HT1080 (cell line): Measurements from ENCODE around the gene MKS1. TPM values are rescaled to one million over a fixed set of nuclear protein-coding genes. Genes with fewer than 3 reads are reported as not detected.

ENCODE experiments used
- DNase-seq: peaks from one replicate; pipeline ENCODE4 v3.0.0-alpha.2; 2015; ENCODE audit warnings: low read depth
- total RNA-seq: library from RNA; depleted of rRNA; stranded (reverse); fragments of >200 nt; shearing (Covaris generic); gene quantifications from 2 replicates; pipeline ENCODE4 v1.2.3, GENCODE V29; 2014

The MKS1 gene
- total RNA-seq, 1 experiment from 2014 or later, result 15.9 TPM

DNA sequence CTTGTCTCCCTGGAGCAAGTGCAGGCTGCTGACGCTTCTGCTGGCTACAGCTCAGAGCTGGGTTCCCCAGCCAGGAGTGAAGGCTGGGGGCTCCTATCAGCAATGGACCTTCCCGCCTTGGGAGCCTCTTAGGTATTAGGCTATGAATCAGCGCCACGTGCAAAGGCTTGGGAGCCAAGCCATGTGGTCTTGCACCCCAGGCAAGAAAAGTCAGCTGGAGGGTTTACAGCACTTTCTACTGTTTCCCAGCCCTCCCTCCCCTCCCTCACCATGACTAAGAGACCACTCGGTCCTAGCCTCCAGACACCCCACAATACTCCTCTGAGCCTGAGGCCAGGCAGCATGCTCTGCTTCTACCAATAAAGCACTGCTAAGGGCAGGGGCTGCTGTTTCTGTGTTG, 14.3 kb downstream of the MKS1 start:
- DNase-seq, result no peak

DNA sequence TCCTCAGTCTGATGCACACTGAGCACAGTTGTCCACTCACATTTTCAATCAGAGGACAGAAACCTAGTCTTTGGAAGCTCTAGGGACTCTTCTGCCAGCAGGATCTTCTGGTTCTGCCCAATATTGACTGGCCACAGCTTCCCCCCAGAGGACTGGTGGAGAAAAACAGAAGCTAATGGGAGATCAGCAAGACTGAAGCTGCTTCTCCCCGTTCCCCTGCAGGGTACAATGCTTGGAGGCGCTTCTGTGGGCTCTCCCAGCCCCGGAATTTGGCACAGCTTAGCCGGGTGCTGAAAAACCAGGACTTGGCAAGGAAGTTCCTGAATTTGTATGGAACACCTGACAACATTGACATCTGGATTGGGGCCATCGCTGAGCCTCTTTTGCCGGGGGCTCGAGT, 16.2 kb downstream of the MKS1 start:
- no peak for DNase-seq

DNA sequence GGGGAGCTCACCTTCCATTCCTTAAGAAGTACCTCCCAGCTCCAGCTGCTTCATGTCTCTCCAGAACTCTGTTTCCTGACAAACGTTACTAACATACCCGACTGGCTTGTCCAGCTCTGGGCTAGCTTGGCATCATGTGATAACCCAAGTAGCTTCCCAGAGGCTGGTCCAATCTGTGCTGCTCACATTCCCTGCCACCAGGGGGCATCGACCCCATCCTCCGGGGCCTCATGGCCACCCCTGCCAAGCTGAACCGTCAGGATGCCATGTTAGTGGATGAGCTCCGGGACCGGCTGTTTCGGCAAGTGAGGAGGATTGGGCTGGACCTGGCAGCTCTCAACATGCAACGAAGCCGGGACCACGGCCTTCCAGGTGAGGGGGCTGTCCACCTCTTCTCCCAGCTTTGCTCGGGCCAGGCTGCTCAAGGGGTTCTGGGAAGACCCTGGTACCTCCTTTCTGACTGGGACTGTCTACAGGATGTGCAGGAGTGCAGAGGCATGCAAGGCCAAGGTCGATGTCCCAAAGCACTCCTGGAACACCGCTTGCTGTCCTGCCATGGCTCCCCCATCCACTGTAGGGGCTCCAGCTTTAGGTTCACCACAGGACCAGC, 18.9 kb downstream of the MKS1 start:
- peak; percentile 72 for DNase-seq

DNA sequence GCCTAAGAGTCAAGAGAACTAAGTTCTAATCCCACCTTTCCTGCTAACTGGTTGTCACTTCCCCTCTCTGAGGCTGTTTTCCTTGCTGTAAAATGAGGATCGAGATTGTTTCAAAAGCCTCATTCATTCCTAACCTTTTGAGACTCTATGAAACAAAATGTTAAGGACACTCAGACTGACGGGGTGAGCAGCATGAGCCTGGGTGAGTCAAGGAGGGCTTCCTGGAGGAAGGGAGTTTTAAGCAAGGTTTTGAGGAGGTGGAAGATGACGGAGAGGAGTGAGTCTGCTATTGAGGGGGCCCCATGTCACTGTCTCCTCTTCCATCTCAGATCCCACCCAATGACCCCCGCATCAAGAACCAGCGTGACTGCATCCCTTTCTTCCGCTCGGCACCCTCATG, 22.4 kb downstream of the MKS1 start:
- no peak for DNase-seq

DNA sequence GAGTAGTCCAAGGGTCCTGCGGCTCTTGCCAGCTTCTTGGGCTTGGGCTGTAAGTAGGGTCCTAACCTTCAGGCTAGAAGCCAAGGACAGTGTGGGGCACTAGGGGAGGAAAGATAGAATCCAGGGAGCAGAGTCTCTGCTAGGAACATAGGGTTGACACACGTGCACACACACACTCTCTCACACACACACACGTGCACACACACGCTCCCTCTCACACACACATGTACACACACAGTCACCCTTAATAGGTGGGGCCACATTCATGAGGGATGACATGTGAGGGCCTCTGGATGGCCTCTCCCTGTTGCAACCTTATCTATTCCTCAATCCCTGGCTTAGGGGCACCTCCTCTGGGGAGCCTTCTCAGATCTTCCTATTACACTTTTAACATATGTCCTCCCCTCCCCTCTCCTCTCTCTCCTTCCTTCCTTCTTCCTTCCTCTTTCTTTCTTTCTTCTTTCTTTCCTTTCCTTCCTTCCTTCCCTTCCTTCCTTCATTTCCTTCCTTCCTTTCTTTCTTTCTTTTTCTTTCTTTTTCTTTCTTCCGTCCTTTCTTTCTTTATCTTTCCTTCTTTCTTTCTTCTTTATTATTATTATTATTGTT, 23.4 kb downstream of the MKS1 start:
- no peak for DNase-seq

DNA sequence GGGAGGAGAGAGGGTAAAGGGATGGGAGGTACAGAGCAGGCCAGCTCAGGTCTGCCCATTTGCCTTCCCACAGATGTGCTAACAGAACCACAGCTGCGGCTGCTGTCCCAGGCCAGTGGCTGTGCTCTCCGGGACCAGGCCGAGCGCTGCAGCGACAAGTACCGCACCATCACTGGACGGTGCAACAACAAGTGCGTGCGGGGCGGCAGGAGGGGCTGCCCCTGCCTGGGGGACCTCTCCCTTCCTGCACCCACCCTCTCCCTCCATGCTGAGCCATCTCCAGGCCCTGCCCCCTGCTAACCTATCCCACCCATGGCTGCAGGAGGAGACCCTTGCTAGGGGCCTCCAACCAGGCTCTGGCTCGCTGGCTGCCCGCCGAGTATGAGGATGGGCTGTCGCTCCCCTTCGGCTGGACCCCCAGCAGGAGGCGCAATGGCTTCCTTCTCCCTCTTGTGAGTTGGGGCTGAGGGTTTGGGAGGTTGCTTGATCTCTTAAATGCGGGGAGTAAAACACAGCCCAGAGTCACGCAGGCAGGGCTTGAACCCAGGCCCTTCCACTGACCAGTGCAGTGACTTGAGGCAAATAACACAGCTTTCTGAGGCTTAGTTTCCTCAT, 25.3 kb downstream of the MKS1 start:
- DNase-seq, result no peak

DNA sequence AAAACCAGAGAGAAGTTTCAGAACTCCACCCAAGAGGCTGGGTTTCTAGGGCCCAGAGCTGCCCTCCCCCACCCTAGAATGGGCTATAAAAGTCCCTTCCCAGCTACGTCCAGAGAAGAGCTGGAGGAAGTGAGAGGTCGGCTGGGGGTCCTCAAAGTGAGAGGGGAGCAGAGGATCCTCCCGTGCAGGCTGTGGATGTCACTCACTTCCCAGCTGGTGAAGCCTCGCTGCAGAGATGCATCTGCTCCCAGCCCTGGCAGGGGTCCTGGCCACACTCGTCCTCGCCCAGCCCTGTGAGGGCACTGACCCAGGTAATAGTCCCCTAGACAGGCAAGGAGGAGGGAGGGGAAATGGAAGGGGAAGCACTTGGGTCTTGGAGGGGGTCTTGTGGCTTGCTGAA, 26.4 kb downstream of the MKS1 start, which contains the start of gene EPX:
TSS of gene EPX (plus strand) at position 115 of the 400 bp plus-strand sequence. CDS start at position 236, 121 bp downstream.
- no peak for DNase-seq

DNA sequence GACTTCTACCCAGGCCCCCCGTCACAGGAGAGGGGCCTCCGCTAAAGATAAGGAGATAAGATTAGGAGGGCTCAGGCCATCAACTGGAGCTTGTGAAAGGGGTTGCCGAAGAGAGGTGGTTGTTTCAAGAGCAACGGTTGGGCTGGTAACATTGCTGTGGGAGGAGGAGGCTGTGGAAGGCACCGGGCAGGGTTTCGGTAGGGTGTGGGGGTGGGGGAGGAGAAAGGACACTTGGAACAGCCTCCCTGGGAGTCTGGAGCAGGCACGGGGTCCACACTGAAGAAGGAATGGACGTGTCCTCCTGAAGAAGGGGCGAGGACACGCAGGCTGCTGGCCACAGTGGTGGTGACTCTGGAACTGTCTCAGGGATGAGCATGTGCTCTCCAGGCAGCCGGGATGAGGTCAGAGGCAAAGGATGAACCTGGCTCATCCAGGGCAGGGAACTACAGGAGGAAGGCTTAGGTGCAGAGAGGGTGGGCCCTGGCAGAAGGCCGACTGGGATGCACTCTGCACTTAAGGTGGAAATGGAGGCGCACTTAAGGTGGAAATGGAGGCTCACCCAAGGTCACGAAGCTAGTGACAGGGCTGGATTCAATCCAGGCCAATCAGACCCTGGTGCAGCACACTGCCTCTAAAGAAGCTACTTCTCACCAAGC, 27.7 kb downstream of the MKS1 start:
- DNase-seq, result no peak

DNA sequence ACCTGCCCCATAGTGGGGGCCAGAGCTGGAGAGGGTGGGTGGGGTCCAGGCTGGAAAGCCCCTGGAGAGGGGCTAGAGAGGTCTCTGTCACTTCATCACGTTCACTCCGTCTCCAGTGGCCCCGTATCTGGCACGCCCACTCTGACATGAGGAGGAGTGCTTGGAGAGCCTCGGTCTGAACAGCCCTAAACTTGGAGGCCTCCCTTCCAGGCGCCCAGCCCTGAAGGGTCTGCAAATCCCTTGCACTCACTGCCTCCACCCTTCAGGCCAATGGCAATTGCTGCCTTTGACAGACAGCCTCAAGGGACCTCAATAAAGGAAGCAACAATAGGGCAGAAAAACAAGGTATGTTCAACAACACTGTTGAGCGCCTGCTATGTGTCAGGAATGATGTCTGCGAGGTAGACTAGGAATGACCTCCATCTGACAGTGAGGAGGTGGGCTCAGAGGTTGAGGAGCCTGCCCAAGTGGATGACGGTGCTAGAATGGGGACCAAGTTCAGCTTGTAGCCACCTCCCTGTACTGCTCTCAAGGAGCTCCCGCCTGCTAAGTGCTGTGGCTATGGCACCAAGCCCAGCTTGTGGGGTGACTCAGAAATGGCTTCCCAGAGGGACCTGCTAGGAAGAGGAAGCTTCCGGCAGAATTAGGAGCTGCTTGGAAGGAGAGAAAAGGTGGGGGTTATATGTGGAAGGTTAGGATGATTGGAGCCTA, 29.5 kb downstream of the MKS1 start:
- peak; percentile 85 for DNase-seq

DNA sequence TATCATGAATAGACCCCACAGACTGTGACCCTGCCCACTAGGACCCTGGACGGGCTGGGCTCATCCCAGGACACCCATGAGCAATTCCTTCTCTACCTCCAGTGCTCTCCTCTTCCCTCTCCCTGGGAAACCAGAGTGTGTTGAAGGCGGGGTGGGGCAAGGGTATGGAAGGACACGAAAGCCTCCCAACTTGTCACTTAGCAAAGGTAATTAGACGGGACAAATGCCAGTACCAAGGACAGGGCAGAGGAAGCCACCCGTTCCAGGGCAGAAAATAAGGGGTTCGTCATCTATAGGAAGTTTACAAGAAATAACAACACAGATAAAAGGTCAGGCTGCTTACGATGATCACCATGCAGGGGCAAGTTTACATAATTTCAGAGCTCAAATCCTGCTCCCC, 31.4 kb downstream of the MKS1 start:
- no peak for DNase-seq

DNA sequence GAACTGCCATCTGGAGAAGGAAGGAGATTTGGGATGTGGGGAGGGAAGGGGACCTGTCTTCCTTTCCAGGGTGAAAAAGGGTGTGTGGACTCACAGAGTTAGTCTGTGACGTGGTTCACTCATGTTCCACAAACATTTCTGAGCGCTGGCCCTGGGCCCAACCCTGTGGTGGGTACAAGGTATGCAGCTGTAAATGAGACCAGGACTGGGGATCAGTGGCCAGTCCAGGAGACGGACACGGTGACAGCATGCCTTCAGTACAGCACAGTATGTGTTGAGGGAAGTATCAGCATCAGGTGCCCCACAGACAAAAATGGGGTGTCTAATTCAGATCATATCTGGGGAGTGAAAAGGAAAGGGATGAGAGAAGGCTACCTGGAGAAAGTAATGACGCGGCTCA, 32.0 kb downstream of the MKS1 start:
- DNase-seq, result no peak

DNA sequence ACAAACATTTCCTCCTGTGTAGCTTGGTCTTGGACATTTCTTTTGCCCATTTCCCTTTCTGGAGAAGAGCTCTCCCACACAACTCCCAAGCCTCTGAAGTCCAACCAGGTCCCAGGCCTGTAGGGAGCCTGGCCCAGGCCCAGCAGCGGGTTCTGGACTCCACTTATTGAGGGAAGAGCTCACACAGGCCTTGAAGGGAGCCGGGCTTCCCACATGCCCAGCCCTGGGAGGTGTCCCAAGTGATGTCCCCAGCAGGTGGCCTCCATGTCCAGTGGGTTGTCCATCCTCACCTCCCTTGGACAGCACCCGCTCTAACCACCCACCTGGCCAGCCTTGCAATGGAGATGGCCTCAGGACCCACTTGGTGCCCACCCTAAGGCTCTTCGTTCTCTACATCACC, 32.5 kb downstream of the MKS1 start:
- no peak for DNase-seq

DNA sequence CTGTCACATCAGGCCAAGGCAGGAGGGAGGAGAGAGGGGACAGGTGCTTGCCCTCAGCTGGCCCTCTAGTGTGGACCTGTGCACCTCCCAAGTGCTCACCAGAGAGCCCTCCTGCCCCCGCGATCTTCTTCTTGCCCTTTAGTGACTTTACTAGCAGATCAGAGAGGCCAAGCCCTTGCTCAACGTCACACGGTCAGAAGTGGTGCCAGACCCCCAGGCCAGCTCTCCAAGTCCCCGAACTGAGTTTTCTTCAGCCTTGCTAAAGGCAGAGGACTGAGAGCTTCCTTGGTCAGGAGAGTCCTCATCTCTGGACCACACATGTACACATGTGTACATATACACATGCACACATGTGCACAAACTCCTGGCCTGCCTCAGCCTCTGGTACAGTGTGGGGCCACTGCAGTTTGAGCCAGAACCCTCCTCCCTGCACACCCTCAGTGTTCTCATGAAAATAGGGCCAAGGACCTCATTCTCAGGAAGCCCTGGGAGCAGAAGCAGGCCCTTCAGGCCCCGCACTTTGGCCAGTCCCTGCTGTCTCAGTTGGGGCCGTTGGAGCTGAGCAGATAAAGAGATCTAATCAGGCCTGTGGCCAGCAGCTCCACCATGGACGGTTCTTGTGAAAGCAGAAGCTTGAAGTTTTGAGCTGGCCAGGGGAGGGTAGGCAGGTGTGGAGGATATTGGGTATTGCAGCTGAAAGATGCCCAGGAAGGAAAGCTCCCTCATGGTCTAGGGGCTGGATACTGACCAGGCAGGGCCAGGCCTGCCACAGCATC, 33.9 kb downstream of the MKS1 start:
- DNase-seq, result no peak

DNA sequence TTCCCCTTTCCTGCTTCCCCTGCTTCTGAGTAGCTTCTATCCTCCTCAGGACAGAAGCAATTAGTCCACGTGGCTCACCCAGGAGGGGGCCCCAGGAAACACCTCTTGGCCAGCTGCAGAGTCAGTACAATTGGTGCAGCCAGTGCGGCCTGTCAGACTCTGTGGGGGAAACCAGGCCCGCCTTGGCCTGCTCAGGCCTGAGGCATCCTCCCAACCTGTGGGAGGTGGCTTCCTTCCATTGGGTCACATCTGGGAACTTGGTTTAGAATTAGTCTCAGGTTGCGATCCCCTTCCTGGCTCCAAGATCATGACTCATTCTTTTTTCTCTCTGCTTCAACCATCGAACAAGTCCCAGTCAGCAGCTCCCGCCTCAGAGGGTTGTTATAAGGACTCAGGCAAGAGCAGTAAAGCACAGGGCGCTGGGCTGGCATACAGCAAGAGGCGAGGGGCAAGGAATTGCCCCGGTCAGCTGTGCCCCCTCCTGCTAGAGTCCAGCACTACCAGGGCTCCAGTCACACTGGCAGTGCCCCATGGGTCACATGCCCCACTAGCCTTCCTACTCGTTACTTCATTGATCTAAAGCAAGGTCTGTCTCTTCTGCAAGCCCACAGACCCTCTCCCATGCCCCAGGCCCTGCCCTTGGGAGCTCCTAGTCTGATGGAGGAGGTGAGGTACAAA, 34.6 kb downstream of the MKS1 start:
- DNase-seq, result peak; percentile 84

DNA sequence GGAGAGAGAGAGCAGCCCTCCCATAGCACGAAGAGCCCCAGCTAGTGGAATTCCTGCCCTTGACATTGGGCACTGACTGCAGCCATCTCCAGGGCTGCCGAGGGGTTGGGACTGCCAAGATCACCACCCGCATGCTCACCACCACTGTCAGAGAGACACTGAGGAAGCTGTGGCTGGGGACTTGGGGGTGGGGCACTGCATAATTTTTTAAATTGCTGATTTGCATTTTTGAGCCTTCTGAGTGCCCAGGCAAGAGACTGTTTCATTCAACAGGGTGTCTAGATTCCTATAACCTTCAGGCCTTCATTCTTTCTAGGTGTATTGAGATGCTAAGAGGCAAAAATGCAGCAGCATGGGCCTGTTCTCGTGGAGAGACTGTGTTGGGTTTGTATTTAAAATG, 35.5 kb downstream of the MKS1 start:
- DNase-seq, result no peak

DNA sequence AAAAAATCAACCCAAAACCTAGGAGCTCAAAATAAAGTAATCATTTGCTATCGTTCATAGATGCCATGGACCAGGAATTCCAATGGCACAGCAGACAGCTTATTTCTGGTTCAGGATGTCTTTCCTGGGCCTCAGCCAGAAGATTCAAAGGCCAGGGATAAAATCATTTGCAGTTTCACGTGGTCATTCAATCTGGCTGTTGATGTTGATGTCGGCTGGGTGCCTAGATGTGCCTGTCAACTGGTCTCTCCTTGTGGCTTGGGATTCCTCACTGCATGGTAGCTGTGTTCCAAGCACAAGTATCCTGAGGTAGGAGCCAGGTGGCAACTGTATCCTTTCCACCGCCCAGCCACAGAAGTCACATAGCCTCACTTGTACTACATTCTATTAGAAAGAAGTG, 37.3 kb downstream of the MKS1 start:
- DNase-seq, result no peak

DNA sequence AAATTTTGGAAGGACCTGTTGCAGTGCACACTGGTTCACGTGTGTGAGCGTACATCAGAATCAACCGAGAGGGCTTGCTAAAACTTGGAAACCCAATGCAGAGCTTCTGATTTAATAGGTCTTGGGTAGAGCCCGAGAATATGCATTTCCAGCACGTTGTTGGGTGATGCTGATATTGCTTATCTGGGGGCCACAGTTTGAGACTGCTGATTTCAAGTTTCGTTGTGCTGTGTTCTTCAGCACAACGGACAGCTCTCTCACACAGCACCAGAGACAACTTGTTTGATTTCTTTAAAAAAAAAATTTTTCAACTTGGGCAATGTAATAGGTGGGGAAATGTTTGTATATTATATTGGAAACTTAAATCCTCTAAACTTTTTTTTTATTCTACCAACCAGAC, 42.9 kb downstream of the MKS1 start:
- DNase-seq, result no peak

DNA sequence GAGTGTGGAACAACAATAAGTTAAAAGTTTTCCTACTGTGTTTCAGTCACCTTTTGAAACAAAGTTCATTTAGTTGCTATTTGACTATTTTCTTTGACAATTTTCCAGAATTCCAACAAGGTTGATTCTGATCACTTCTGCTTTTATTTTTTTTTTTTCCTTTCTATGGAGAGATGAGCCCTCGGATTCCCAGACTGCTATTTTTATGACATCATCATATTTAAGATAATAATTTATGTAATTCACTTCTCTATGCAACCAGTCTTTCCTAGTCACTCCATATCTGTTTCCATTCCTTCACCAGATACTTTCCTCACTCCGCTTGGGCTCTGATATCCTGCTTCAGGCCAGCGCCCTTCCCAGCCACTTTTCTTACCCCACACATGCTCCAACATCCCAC, 44.2 kb downstream of the MKS1 start:
- DNase-seq, result no peak

DNA sequence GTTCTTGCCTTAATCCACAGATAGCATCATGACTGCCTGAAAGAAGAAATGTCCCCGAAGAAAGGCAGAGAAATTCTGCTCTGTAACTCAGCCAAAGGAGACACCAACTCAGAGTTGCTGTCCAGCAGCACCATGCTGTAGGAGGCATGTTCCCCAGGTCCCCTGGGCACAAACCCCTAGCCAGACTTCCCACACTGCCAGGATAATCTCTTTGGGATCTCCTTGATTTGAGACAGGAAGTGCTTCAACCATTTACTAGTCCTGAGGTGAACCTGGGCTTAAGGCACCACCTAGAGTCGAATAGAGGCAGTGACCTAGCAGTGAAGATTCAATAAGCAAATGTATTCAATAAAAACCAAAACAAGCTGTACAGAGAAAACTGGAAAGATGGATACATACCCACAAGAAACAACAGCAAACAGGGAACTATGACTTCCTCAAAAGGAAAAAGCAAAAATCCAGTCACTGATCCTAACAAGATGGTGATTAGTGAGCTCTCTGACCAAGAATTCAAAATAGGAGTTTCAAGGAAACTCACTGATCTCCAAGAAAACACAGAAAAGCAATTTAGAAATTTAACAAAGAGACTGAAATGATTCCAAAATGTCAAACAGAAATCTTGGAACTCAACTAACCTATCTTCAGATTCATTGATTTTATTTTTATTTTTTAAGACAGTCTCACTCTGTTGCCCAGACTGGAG, 46.5 kb downstream of the MKS1 start:
- DNase-seq, result peak; percentile 21

DNA sequence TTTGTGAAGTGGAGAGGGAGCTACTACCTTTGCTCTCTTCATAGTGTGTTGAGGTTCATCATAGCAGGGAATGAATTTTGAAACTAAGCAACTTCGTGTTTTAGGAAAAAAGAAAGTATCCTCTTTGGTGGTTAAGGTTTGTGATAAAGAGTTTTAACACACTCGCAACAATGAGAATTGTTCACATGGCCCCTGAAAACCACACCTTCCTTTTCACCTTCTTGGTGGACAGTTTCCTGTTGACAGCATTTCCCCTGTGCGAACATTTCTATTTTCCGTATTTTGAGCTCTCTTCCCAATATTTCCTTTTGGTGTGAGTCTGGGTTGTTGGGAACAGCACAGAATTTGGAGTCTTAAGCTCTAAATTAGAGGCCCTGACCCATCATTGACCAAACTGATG, 48.4 kb downstream of the MKS1 start:
- no peak for DNase-seq
